Fibroblast of the aortic adventitia (primary cell): ENCODE measurements around the gene IGSF5. TPM values are rescaled to one million over a fixed set of nuclear protein-coding genes. Genes with fewer than 3 reads are reported as not detected.

ENCODE experiments used
- DNase-seq: peaks from one replicate; pipeline ENCODE4 v3.0.0-alpha.2; 2010; ENCODE audit warnings: low read depth
- H3K4me3 ChIP-seq: 2 replicates; pipeline ENCODE4 v1.5.1; 2011; ENCODE audit warnings: low read depth, mild to moderate bottlenecking, control low read depth, low read length, moderate library complexity
- total RNA-seq: library from RNA; depleted of rRNA; stranded (reverse); fragments of >200 nt; gene quantifications from 2 replicates; pipeline ENCODE4 v1.2.3, GENCODE V29; 2012; ENCODE audit warnings: low replicate concordance
- TF ChIP-seq, protein P1 (sequence below): IDR thresholded peaks from 2 replicates; pipeline ENCODE4 v1.5.1; 2011; ENCODE audit warnings: mild to moderate bottlenecking, low read length, control low read depth, inconsistent platforms; ENCODE audit not compliant: insufficient read depth

IGSF5 gene
- total RNA-seq, 1 donor, result 0.09 TPM

DNA sequence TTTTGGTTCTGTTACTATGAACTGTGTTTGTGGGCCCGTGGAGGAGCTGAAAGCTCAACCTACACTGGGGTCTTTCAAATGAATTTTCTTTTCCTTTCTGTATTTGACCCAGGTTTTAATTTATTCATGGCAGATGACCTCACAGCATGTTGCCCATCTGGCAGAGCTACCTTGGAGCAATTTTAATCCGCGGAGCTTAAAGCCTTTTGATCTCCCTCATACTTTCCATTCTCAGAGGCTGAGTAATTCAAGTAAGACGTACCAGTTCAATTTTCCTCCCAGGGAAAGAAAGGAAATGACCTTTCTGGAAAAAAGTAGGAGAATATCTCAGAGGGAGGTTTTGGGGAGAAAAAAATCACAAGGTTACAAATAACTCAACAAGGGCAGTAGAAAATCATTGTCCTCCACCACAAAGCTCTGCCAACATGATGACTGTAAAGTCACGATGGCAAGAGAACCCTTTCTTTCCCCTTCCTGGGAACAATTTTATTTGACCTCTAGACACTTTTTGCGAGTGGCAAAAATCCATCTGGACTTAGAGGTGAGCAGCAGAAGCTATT lies 100.7 kb downstream of the IGSF5 start:
- DNase-seq, result no peak
- TF ChIP-seq, protein P1, sequence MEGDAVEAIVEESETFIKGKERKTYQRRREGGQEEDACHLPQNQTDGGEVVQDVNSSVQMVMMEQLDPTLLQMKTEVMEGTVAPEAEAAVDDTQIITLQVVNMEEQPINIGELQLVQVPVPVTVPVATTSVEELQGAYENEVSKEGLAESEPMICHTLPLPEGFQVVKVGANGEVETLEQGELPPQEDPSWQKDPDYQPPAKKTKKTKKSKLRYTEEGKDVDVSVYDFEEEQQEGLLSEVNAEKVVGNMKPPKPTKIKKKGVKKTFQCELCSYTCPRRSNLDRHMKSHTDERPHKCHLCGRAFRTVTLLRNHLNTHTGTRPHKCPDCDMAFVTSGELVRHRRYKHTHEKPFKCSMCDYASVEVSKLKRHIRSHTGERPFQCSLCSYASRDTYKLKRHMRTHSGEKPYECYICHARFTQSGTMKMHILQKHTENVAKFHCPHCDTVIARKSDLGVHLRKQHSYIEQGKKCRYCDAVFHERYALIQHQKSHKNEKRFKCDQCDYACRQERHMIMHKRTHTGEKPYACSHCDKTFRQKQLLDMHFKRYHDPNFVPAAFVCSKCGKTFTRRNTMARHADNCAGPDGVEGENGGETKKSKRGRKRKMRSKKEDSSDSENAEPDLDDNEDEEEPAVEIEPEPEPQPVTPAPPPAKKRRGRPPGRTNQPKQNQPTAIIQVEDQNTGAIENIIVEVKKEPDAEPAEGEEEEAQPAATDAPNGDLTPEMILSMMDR, result no peak
- no peak overlapping the region for H3K4me3 ChIP-seq

DNA sequence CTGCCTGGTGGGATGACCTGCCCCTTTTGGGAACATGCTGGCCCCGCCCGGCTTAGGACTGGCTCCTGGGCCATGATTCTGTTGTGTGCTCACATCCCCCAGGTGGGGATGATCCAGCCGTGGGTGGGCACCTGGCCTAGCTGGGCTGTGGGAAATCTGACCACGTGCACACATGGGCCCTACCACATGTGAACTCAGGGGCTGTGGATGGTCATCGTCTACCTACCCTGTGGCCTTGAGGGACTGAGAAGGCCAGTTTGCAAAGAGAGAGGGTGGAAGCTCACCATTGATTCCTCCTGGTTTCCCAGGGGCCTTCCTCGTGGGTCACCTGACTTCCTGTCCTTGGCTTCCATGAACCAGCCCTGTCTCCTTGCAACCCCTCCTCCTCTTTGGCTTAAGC lies 102.9 kb downstream of the IGSF5 start:
- no peak overlapping the region for H3K4me3 ChIP-seq
- no peak for DNase-seq
- TF ChIP-seq, protein P1, result no peak

DNA sequence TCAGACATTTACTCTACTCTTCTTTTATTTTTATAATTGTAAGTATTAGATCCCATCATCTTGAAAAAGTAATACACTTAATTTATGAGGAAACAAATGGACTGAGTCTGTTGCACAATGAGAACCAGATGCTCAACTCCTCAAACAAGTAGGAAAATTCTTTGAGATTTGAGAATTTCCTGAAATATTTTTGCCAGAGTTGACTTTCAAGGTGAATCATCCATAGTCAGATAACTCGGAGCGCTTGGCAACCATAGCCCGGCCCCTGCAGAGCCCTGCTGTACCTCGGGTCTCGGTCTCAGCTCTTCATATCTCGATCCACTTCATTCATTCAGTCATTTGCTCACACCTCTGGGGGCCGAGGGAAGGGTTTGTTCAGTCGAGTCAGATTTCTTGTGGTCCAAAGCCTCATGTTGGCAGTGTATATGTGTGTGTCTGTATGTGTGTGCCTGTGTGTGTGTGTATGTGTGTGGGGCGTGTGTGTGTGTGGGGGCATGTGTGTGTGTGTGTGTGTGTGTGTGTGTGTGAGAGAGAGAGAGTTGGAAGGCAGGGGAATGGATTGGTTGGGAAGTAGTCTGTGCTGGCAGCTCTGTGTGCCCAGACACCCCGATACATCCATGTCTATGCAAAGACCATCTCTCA lies 104.2 kb downstream of the IGSF5 start:
- TF ChIP-seq, protein P1, result no peak
- no peak overlapping the region for H3K4me3 ChIP-seq
- DNase-seq, result no peak

DNA sequence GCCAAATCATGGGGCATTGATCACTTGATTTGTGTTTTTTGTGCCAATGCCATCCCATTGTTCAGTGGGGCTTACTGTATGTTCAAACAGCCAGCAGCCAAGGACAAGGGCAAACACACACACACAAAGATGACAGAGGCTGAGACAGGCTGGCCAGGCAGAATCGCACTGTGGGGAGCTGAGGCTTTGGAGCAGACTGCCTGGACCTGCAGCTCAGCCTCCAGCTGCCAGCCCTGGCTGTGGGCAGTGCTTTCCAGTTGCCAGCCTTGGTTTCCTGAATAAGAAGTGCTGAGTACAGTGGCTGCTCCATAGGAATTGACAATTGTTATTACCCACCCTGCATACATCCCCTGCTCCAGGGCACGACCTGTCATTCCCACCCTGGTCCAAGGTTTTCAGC lies 105.3 kb downstream of the IGSF5 start:
- no peak overlapping the region for H3K4me3 ChIP-seq
- DNase-seq, result no peak
- TF ChIP-seq, protein P1, result no peak

DNA sequence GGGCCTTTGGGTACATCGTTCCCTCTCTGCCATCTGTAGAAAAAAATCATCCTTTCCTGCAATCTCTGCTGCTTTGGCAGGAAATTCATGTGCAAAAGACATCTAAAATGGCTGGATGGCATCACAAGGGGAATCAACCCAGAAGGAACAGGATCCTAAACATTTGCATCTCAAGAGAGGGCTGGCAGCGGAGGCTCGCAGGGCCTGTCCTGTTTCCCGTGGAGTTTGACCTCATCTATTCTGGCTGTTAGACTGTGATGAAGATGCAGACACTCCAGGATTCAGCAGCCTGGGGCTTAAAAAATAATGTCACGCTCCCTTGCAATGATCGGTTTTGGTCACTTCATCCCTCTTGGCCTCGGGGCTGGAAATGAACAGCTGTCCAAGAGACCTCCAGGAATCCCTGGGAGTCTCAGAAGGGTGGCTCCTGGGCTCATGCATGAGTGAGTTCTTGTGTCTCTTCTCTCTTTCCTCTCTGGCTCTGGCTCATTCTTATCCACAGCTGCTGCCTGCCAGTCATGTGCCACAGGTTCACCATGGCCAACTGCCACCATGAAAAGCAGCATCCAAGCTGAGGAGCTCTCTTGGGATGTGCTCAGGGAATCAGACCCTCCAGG lies 106.1 kb downstream of the IGSF5 start:
- H3K4me3 ChIP-seq, result no peak overlapping the region
- DNase-seq, result no peak
- TF ChIP-seq, protein P1, result no peak

Other genes starting within 250 kb of the IGSF5 start
- 0.18 TPM in 1 of 2 replicates, not detected in the other for gene B3GALT5, start 132.2 kb upstream of the IGSF5 start, total RNA-seq
- gene PCP4, start 122.3 kb downstream of the IGSF5 start, total RNA-seq, result not detected in 2 replicates